Activated CD8-positive, alpha-beta memory T cell treated with anti-CD3 and anti-CD28 coated beads, Interleukin-2, amount 50 U/mL, for 1 hour (primary cell): ENCODE results near the gene ZNF107.

ENCODE experiments used
- DNase-seq: peaks from one replicate; pipeline ENCODE4 v3.0.0-alpha.2; 2020; ENCODE audit errors: extremely low read depth

The ZNF107 gene

GRCh38 chr7:64665980-64666662 is at the start of gene ZNF107:
ZNF107 (plus strand) TSS chr7:64666133; CDS start chr7:64666283, 150 bp downstream.
- peak; percentile 61 for DNase-seq

GRCh38 chr7:64618785-64619456 is 47.0 kb upstream of the ZNF107 start:
- no peak for DNase-seq

GRCh38 chr7:64619705-64620104 is 46.2 kb upstream of the ZNF107 start:
- no peak for DNase-seq

GRCh38 chr7:64621656-64622055 is 44.3 kb upstream of the ZNF107 start:
- DNase-seq: no peak

GRCh38 chr7:64625114-64626082 is 40.5 kb upstream of the ZNF107 start:
- no peak for DNase-seq

- no peak for DNase-seq
Measured at GRCh38 chr7:64626083-64626469, 39.9 kb upstream of the ZNF107 start.

GRCh38 chr7:64626557-64626956 is 39.4 kb upstream of the ZNF107 start:
- DNase-seq: no peak

GRCh38 chr7:64628192-64628591 is 37.7 kb upstream of the ZNF107 start:
- no peak for DNase-seq

- DNase-seq: no peak
Measured at GRCh38 chr7:64628721-64629120, 37.2 kb upstream of the ZNF107 start.

- no peak for DNase-seq
Measured at GRCh38 chr7:64630496-64630895, 35.4 kb upstream of the ZNF107 start.

GRCh38 chr7:64632029-64632428 is 33.9 kb upstream of the ZNF107 start:
- DNase-seq: no peak

GRCh38 chr7:64633401-64633800 is 32.5 kb upstream of the ZNF107 start:
- DNase-seq: no peak

- no peak for DNase-seq
Measured at GRCh38 chr7:64634406-64635062, 31.4 kb upstream of the ZNF107 start.

GRCh38 chr7:64636386-64636785 is 29.5 kb upstream of the ZNF107 start:
- DNase-seq: no peak

- DNase-seq: no peak
Measured at GRCh38 chr7:64637521-64638445, 28.1 kb upstream of the ZNF107 start.

- DNase-seq: no peak
Measured at GRCh38 chr7:64638822-64639221, 27.1 kb upstream of the ZNF107 start.

GRCh38 chr7:64639267-64640001 is 26.5 kb upstream of the ZNF107 start:
- DNase-seq: no peak

GRCh38 chr7:64640504-64640903 is 25.4 kb upstream of the ZNF107 start:
- no peak for DNase-seq

- no peak for DNase-seq
Measured at GRCh38 chr7:64642046-64642445, 23.9 kb upstream of the ZNF107 start.

GRCh38 chr7:64642875-64643274 is 23.1 kb upstream of the ZNF107 start:
- DNase-seq: no peak
